H1 (cell line): Measurements from ENCODE around the gene KNDC1. TPM values are rescaled to one million over a fixed set of nuclear protein-coding genes. Genes with fewer than 3 reads are reported as not detected.

ENCODE experiments used
- ATF3 ChIP-seq: IDR thresholded peaks from 2 replicates; pipeline ENCODE4 v1.6.1; 2011; ENCODE audit warnings: low read depth, mild to moderate bottlenecking, low read length; ENCODE audit not compliant: insufficient read depth
- BRCA1 ChIP-seq: IDR thresholded peaks from 2 replicates; pipeline ENCODE4 v1.6.1; 2012; ENCODE audit warnings: low read depth, low read length, improper control_type of control experiment
- CHD7 ChIP-seq: fragments of 300-600 bp; sonication (generic); IDR thresholded peaks from 2 replicates; pipeline ENCODE4 v1.7.1; 2012; ENCODE audit warnings: low read length, moderate library complexity, mild to moderate bottlenecking, inconsistent platforms; ENCODE audit not compliant: insufficient replicate concordance
- FOSL1 ChIP-seq: IDR thresholded peaks from 2 replicates; pipeline ENCODE4 v1.6.1; 2011; ENCODE audit warnings: mild to moderate bottlenecking, low read depth, low read length, moderate library complexity; ENCODE audit not compliant: insufficient read depth
- HDAC2 ChIP-seq, 2 experiments: fragments of 300-600 bp in 1 of 2; sonication (generic) in 1 of 2; IDR thresholded peaks; 2 replicates each; pipeline ENCODE4 v1.6.1; 2011 to 2012; ENCODE audit warnings: low read depth in 2 of 2, low read length in 2 of 2, mild to moderate bottlenecking in 2 of 2, moderate library complexity in 2 of 2, borderline replicate concordance in 1 of 2, inconsistent platforms in 1 of 2
- KDM5A ChIP-seq: fragments of 200-600 bp; IDR thresholded peaks from 2 replicates; pipeline ENCODE4 v1.7.1; 2012; ENCODE audit warnings: mild to moderate bottlenecking, low read length, inconsistent platforms, mixed read lengths
- PHF8 ChIP-seq: fragments of 200-600 bp; sonication (generic); conservative IDR thresholded peaks from 2 replicates; pipeline ENCODE4 v1.7.1; 2012; ENCODE audit warnings: low read depth, mild to moderate bottlenecking, inconsistent platforms, low read length, moderate library complexity
- SP4 ChIP-seq: IDR thresholded peaks from 2 replicates; pipeline ENCODE4 v1.6.1; 2012; ENCODE audit warnings: low read length, inconsistent platforms
- SRF ChIP-seq: IDR thresholded peaks from 2 replicates; pipeline ENCODE4 v1.6.1; 2011; ENCODE audit warnings: mild to moderate bottlenecking, low read depth, low read length, moderate library complexity
- TBP ChIP-seq: IDR thresholded peaks from 2 replicates; pipeline ENCODE4 v1.6.1; 2011; ENCODE audit warnings: low read depth, low read length, improper control_type of control experiment
- polyA plus RNA-seq, 7 experiments: library from polyadenylated mRNA; depleted of rRNA in 3 of 7; stranded (reverse) in 5 of 7; unstranded in 2 of 7; fragments of >200 nt in 5 of 7; fragments of 200-250 nt in 2 of 7; gene quantifications; 1 replicate in 5 of 7; 2 replicates in 1 of 7; 4 replicates in 1 of 7; pipeline versions ENCODE4 v1.2.1 to v1.2.3, GENCODE V29; 2011 to 2013; ENCODE audit warnings: missing spikeins in 2 of 7, mixed read lengths in 2 of 7
- total RNA-seq: library from RNA; stranded (reverse); fragmentation: NEBNext Ultra II Directional; extraction: Animal tissue kit (Norgen Biotek cat#: 25700); gene quantifications from 2 replicates; pipeline ENCODE4 v1.2.1, GENCODE V29; 2021

KNDC1 gene
- total and polyA plus RNA-seq, 2 of the 8 experiments (the other 6 are each of a cell fraction or from before 2014, with no cell fraction given): 7.5 to 16.7 TPM

GRCh38 chr10:133196221-133196915 is 36.3 kb downstream of the KNDC1 start (continued):
- TF ChIP-seq CHD7 (no peak), ATF3 (no peak), TBP (no peak), PHF8 (no peak), KDM5A (no peak), HDAC2 (IDR thresholded peaks at IDR 0.05; ENCODE audit: borderline replicate concordance in 1 of 2, low read depth in 2 of 2, low read length in 2 of 2) (no peak), SRF (no peak), FOSL1 (no peak), BRCA1 (no peak), SP4 (no peak)
